Spleen (tissue), 11 donors: ENCODE data around the gene DLG2. TPM values are rescaled to one million over a fixed set of nuclear protein-coding genes. Genes with fewer than 3 reads are reported as not detected.
"Not testable (repeated sequence)": the region's sequence is repeated elsewhere in the genome, so short reads cannot be mapped to it uniquely, and the experiment has no call there.

Experiments
- DNase-seq: peaks from one replicate; pipeline ENCODE4 v3.0.0-alpha.2; 2020
- H3K27ac ChIP-seq, 8 donors: fragments of 200-600 bp; sonication (generic) in 7 of 8; 1 replicate in 4 of 8; 2 replicates in 4 of 8; pipeline versions ENCODE4 v1.5.0 to v1.8.0; 2016 to 2021; ENCODE audit warnings: inconsistent platforms in 4 of 8, mild to moderate bottlenecking in 4 of 8, moderate library complexity in 1 of 8
- H3K27me3 ChIP-seq, 7 donors: fragments of 200-600 bp; sonication (generic) in 6 of 7; replicated peaks in 1 of 7; 1 replicate in 4 of 7; 2 replicates in 3 of 7; pipeline versions ENCODE4 v1.5.0 to v1.8.0; 2016 to 2021; ENCODE audit warnings: inconsistent platforms in 3 of 7, mild to moderate bottlenecking in 1 of 7
- H3K36me3 ChIP-seq, 6 donors: fragments of 200-600 bp; sonication (generic) in 5 of 6; 1 replicate in 4 of 6; 2 replicates in 2 of 6; pipeline versions ENCODE4 v1.5.0 to v1.8.0; 2016 to 2021; ENCODE audit warnings: inconsistent platforms in 2 of 6
- H3K4me1 ChIP-seq, 6 donors: fragments of 200-600 bp; sonication (generic) in 5 of 6; 1 replicate in 3 of 6; 2 replicates in 3 of 6; pipeline versions ENCODE4 v1.5.0 to v1.8.0; 2016 to 2021; ENCODE audit warnings: inconsistent platforms in 3 of 6
- H3K4me3 ChIP-seq, 8 donors: fragments of 200-600 bp; sonication (generic) in 7 of 8; 1 replicate in 4 of 8; 2 replicates in 4 of 8; pipeline versions ENCODE4 v1.5.0 to v1.8.0; 2016 to 2021; ENCODE audit warnings: inconsistent platforms in 4 of 8, mild to moderate bottlenecking in 4 of 8, moderate library complexity in 2 of 8
- H3K9me3 ChIP-seq, 8 donors: fragments of 200-600 bp; sonication (generic) in 7 of 8; 1 replicate in 4 of 8; 2 replicates in 4 of 8; pipeline versions ENCODE4 v1.5.0 to v1.8.0; 2016 to 2021; ENCODE audit warnings: inconsistent platforms in 4 of 8
- CTCF ChIP-seq, 11 experiments: fragments of 200-600 bp in 7 of 11; fragments of 450-650 bp in 4 of 11; sonication (generic) in 4 of 11; IDR thresholded peaks in 8 of 11; conservative IDR thresholded peaks in 3 of 11; 1 replicate in 7 of 11; 2 replicates in 4 of 11; pipeline versions ENCODE4 v1.4.0 to v1.8.0; 2016 to 2021; ENCODE audit warnings: antibody characterized with exemption in 11 of 11, inconsistent platforms in 4 of 11, mild to moderate bottlenecking in 1 of 11
- POLR2A ChIP-seq, 3 donors: fragments of 450-650 bp; IDR thresholded peaks; one replicate each; pipeline ENCODE4 v1.5.1; 2017; ENCODE audit warnings: antibody characterized with exemption in 3 of 3, mild to moderate bottlenecking in 1 of 3
- POLR2AphosphoS5 ChIP-seq, 3 donors: sonication (generic); formaldehyde crosslinking; IDR thresholded peaks; one replicate each; pipeline ENCODE4 v1.5.1; 2017; ENCODE audit warnings: antibody characterized with exemption in 3 of 3
- WGBS, 5 donors: extraction: QIAGEN DNeasy Blood & Tissue Kit in 3 of 5; methylation state at CpG; one replicate each; pipeline versions ENCODE4 v1.1.5 to v1.1.7; 2013 to 2018; 5-methylcytosine and 5-hydroxymethylcytosine counted together
- intact Hi-C: fragments of 100-400 bp; cut with DNase I; formaldehyde crosslinking; loops from one replicate; pipeline ENCODE4 v1.15.0; 2023; ENCODE audit warnings: low total_unique reads
- polyA plus RNA-seq, 3 donors: library from polyadenylated mRNA; stranded (reverse); fragments of 200-250 nt; gene quantifications; one replicate each; pipeline ENCODE4 v1.2.1, GENCODE V29; 2013
- total RNA-seq, 7 donors: library from RNA; depleted of rRNA in 3 of 7; stranded (reverse); fragments of >200 nt in 3 of 7; fragmentation: NEBNext Ultra II Directional in 4 of 7; extraction: Animal tissue kit (Norgen Biotek cat#: 25700) in 4 of 7; gene quantifications; one replicate each; pipeline versions ENCODE4 v1.1.0 to v1.2.1, GENCODE V29; 2016 to 2021
- donor health status: healthy with polysubstance abuse.
- donor health status: DM: no; HTN: no; CAD: no; lungs with moderate emphysema.
- donor health status: DM: no; HTN: no; CAD: no.
- donor health status: Bipolar disorder and iron deficiency.
- donor health status: healthy.
- donor health status: DM: no; HTN: no; CAD: no.
- donor health status: DM: yes; HTN: yes; CAD: no.

DLG2 gene
- total and polyA plus RNA-seq, 10 donors = 0.43 to 12.7 (median 7.9) TPM

- intact Hi-C loops = no loop called here
- no peak for DNase-seq
- Histone ChIP-seq H3K36me3 (no peaks in the 10 kb centered on the region), H3K27me3 (no peaks in the 10 kb centered on the region), H3K27ac (no peak overlapping the region), H3K4me3 (no peak overlapping the region), H3K4me1 (no peaks in the 10 kb centered on the region), H3K9me3 (peaks cover 0 to 20% (median 11%) of the 10 kb centered on the region in 8 donors)
- 69 to 92% (median 87%) methylated on average over 2 of the region's 2 CpGs for WGBS, 5 donors
- TF ChIP-seq POLR2AphosphoS5 (IDR thresholded peaks at IDR 0.05) (no peak), CTCF (IDR thresholded peaks at IDR 0.05 in 8 of 11, conservative IDR thresholded peaks at IDR 0.05 in 3 of 11) (no peak), POLR2A (IDR thresholded peaks at IDR 0.05) (no peak)
These were observed 2199.6 kb downstream of the DLG2 start for GRCh38 chr11:83427501-83427900.

- intact Hi-C loops = no loop called here
- H3K4me1 ChIP-seq = no peaks in the 10 kb centered on the region
- TF ChIP-seq POLR2A (IDR thresholded peaks at IDR 0.05) = no peak
- no peak for TF ChIP-seq POLR2AphosphoS5 (IDR thresholded peaks at IDR 0.05)
- H3K36me3 ChIP-seq = no peaks in the 10 kb centered on the region
- no peak for DNase-seq
- no peaks in the 10 kb centered on the region for H3K27me3 ChIP-seq
- H3K9me3 ChIP-seq = peaks cover 0 to 41% (median 26%) of the 10 kb centered on the region in 8 donors
- H3K4me3 ChIP-seq = no peak overlapping the region
- no peak overlapping the region for H3K27ac ChIP-seq
These were observed 2202.0 kb downstream of the DLG2 start for GRCh38 chr11:83425137-83425466.

GRCh38 chr11:83424376-83425136 is 2202.6 kb downstream of the DLG2 start:
- Histone ChIP-seq H3K9me3 (peaks cover 0 to 41% (median 26%) of the 10 kb centered on the region in 8 donors), H3K4me1 (no peaks in the 10 kb centered on the region), H3K27me3 (no peaks in the 10 kb centered on the region), H3K4me3 (no peak overlapping the region), H3K27ac (no peak overlapping the region), H3K36me3 (no peaks in the 10 kb centered on the region)
- 56 to 75% (median 61%) methylated on average over 2 of the region's 2 CpGs for WGBS, 5 donors
- DNase-seq = no peak
- TF ChIP-seq POLR2AphosphoS5 (IDR thresholded peaks at IDR 0.05) (no peak), POLR2A (IDR thresholded peaks at IDR 0.05) (no peak), CTCF (IDR thresholded peaks at IDR 0.05 in 8 of 11, conservative IDR thresholded peaks at IDR 0.05 in 3 of 11) (no peak)
- intact Hi-C loops = no loop called here

GRCh38 chr11:83422641-83423040 is 2204.5 kb downstream of the DLG2 start:
- H3K4me3 ChIP-seq, intact Hi-C loops, H3K27ac ChIP-seq, H3K27me3 ChIP-seq, DNase-seq, H3K4me1 ChIP-seq, H3K36me3 ChIP-seq: not testable (repeated sequence)
- peaks cover 0 to 41% (median 26%) of the 10 kb centered on the region in 8 donors for H3K9me3 ChIP-seq
- 72 to 95% (median 79%) methylated on average over 5 of the region's 5 CpGs for WGBS, 5 donors

GRCh38 chr11:83410605-83411565 is 2216.3 kb downstream of the DLG2 start:
- Histone ChIP-seq H3K27ac (no peak overlapping the region), H3K9me3 (peaks cover 0 to 20% (median 5%) of the 10 kb centered on the region in 8 donors), H3K27me3 (no peaks in the 10 kb centered on the region), H3K4me3 (no peak overlapping the region), H3K4me1 (no peaks in the 10 kb centered on the region), H3K36me3 (no peaks in the 10 kb centered on the region)
- DNase-seq = no peak
- WGBS, 5 donors = 70 to 87% (median 77%) methylated on average over 2 of the region's 2 CpGs
- TF ChIP-seq CTCF (IDR thresholded peaks at IDR 0.05 in 8 of 11, conservative IDR thresholded peaks at IDR 0.05 in 3 of 11) = no peak
- no peak for TF ChIP-seq POLR2AphosphoS5 (IDR thresholded peaks at IDR 0.05)
- no peak for TF ChIP-seq POLR2A (IDR thresholded peaks at IDR 0.05)
- intact Hi-C loops = no loop called here
